T-helper 22 cell (primary cell): Measurements from ENCODE around the gene PLSCR2.
A peak's percentile ranks its signal among the peaks of the same experiment; 100 is the strongest.
"Not testable (repeated sequence)": the region's sequence is repeated elsewhere in the genome, so short reads cannot be mapped to it uniquely, and the experiment has no call there.

Experiments
- DNase-seq: peaks from one replicate; pipeline ENCODE4 v3.0.0-alpha.2; 2020; ENCODE audit warnings: low read depth

PLSCR2 gene

GRCh38 chr3:146469150-146470017, at the start of gene PLSCR2:
Gene PLSCR2, minus strand, starts transcription at chr3:146469561. Its CDS starts 9,657 bp downstream, at chr3:146459904.
- DNase-seq = peak; percentile 45

DNA sequence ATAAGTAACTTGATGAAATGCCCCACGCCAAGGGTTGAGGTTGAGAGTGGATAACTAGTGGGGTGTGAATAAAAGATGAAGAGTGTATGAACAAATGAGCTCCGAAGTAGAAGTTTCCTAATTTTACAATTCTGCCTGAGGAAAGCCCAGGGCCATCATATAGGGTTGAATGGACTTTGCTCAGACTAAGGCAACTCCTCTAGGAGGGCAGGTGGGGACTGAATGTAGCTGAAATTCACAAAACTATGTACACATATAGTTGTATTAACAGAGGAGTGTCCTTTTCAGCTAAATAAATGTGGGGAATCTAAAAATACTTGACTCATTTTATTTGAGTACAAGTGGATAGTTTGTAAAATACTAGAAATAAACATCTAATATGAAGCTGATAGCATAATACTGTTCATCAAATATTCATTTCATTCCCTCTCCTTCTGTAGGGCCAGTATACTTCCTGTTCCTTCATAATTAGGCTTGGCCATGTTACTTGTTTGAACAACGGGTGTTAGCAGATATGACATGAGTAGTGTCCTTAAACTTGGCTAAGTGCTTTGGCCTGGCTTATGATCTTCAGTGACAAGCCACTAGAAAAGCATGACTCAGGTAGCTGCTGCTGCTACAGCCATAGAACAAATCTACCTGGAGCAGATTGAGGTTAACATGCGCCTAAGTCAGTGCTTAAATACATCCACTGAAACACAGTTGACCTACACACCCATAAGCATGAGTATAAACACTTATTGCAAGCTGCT, 48.5 kb upstream of the PLSCR2 start:
- no peak for DNase-seq

DNA sequence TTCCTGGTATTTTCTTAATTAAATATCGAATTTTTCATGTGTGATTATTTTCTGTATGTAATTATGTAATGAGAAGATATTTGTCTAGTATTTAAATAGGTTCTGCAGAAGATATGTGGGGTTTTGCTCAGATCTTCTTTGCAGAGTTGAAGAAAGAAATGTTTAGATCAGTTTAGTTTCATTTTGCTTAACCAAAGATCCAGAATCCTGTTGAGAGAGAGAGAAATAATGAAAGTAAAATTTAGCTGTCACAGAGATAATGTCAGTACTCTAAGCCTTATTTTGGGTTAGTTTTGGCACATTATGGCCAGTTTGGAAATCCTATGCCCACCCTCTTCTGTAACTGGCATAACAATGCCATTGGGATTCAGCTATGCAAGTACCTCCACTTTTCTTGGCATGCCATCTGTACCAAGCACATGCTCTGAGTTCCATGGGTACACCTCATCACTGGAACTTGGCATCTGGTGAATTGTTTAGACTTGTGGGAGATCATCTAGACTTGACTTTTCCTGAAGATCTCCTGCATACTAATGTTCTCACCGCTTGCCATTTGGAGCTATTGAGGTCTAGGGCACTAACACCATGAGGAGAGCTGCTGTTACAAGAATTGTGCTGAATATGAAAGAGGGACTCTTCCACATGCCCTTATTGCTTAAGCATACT, 44.2 kb upstream of the PLSCR2 start:
- DNase-seq = no peak

DNA sequence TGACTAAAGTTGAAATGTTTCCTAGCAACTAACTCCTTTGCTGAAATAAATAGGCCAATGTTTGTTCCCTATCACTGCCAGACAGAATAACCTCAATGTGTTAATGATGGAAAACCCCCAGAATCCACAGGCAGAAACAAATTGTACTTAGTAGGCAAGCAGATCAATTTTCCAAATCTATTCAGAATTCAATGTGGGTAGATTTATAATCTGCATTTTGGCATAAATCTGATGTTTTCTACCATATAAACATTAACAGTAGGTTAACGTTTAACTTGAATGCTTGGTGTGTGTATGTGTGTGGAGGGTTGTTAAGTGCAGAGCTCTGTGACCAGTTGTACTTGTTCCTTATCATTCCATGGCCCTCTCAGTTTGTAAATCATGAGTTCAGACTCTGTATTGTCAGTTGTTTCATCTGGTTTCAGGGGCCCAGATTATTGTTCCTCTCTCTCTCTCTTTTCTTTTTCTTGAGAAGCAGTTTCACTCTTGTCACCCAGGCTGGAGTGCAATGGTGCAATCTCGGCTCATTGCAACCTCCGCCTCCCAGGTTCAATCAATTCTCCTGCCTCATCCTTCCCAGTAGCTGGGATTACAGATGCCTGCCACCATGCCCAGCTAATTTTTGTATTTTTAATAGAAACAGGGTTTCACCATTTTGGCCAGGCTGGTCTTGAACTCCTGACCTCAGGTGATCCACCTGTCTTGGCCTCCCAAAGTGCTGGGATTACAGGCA, 42.2 kb upstream of the PLSCR2 start:
- no peak for DNase-seq

DNA sequence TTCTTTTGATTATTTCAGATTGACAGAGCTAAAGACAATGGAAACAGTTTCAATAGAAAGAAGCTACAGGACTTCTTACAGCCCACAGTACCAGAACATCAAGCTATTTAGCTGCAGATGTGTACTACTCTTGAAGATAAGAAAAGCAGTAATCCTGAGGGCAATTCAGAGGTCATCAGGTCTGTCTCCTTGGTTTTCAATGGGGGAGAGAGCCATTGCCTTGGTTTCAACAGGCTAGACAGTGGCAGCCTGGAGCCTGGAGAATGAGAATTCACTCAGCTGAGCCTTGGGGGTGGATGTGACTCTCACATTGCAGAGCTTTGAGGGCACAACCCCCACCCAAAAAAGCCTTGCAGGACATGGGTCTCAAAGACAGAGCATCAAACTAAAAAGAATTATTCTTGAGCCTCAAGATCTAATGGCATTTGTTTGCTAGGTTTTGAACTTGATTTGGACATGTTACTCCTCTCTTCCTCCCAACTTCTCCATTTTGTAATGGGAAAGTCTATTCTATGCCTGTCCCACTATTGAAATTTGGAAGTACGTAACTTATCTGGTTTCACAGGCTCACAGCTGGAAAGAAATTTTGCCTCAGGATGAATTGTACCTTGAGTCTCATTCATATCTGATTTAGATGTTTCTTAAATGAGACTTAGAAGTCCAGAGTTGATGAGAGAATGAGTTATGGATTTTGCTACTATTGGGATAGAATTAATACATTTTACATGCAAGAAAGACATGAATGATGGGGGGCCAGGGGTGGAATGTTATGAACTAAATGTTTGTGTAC, 38.2 kb upstream of the PLSCR2 start:
- DNase-seq = no peak

DNA sequence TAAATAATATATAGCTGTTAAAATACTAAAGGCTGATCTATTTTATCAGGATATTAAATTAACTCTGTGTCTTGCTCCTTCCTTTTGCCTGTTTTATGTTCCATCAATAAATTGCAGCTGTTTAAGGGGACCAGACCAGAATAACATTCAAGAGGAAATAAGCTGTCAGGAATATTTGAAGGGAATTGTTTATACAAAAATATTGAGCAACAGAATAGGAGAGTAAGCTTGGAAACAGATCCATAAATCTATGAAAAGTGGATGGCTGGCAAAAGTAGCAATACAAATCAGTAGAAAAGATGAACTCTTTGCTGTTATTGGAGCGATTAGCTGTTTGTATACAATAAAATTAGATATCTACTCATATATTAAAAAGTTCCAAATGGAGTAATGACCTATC, 36.2 kb upstream of the PLSCR2 start:
- DNase-seq = no peak

DNA sequence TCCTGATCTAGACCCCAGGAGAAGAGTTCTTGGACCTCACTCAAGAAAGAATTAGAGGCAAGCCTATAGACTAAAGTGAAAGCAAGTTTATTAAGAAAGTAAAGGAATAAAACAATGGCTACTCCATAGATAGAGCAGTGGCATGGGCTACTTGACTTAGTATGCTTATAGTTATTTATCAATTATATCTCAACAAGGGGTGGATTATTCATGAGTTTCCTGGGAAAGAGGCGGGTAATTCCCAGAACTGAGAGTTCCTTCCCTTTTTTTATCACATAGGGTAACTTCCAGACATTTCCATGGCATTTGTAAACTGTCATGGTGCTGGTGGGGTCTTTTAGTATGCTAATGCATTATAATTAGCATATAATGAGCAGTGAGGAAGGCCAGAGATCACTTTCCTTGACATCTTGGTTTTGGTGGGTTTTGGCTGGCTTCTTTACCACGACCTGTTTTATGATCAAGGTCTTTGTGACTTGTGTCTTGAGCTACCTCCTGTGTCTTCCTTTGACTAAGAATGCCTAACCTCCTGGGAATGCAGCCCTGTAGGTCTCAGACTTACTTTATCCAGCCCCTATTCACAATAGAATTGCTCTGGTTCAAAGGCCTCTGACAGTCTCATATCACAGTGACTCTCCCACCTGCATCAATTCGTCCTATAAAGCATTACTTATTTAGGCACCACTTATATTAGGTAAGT, 35.3 kb upstream of the PLSCR2 start:
- no peak for DNase-seq

DNA sequence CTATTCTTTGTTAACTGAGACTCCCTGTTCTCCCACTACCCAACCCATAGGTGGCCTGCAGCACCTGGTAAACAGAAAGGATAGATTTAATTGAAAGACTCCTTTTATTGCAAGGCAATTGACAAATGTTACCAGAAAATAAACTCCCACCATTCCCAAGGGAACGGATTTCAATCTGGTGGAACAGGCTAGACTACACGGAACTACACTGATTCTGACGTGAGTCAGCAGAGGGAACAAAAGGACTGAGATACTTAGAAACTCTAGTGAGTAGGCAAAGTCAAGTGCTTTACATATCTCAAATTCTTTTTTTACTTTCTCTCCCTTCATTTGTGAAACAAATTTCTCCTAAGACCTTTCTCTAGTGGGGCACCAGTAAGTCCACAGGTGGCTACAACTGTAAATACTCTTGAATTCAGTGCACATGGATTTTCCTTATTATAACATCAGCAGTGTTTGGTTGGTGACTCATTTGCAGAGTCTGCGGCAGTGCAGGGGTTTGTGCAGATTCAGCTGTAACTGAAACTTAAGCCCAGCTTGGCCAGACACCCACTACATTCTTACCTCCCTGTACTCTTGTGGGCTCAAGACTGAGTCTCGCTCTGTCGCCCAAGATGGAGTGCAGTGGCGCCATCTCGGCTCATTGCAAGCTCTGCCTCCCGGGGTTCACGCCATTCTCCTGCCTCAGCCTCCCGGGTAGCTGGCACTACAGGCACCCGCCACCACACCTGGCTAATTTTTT, 34.3 kb upstream of the PLSCR2 start:
- DNase-seq = no peak

DNA sequence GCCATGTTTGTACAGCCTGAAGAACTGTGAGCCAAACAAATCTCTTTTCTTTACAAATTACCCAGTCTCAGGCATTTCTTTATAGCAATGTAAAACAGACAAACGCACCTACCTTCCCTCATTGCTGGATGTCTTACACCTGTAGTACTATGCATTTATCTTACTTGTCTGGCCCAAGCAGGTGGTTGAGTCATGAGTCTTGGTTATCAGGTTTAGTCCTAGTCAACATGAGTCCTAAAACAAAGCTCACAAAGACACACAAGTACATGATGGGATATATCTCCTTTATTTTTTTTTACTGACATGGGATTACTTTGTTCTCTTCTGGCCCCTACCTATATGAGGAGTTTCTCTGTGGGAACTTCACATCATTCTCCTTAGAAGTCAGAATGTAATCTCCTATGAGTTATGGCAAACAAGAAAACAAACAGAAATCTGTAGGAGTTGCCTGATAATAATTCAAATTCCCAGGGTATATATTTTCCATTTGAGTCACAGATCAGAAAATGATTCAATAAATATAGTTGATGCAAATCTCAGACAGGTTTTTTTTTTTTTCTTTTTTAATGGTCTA, 33.6 kb upstream of the PLSCR2 start:
- DNase-seq = no peak

DNA sequence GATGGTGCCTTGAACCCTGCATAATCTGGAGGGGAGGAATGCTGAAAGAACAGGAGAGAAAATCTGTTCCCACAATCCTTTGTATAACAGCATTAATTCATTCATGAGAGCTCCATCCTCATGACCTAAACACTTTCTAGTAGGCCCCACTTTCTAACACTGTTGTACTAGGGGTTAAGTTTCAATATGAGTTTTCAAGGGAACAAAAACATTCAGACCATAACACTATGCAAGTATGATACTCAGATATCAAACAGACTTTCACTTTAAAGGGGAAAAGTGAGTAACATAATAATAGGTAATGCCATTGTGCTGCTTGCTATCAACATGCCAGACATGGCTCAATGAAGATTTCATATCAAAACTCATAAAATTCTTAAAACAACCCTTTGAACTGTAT, 32.4 kb upstream of the PLSCR2 start:
- no peak for DNase-seq

- DNase-seq = no peak
Observed at GRCh38 chr3:146499701-146500100, 30.3 kb upstream of the PLSCR2 start.

- DNase-seq = no peak
Observed at GRCh38 chr3:146498002-146498736, 28.8 kb upstream of the PLSCR2 start.

- DNase-seq = not testable (repeated sequence)
Observed at GRCh38 chr3:146497145-146497843, 27.9 kb upstream of the PLSCR2 start.

- DNase-seq = no peak
Observed at GRCh38 chr3:146496726-146497125, 27.4 kb upstream of the PLSCR2 start.

GRCh38 chr3:146496251-146496650, 26.9 kb upstream of the PLSCR2 start:
- no peak for DNase-seq

DNA sequence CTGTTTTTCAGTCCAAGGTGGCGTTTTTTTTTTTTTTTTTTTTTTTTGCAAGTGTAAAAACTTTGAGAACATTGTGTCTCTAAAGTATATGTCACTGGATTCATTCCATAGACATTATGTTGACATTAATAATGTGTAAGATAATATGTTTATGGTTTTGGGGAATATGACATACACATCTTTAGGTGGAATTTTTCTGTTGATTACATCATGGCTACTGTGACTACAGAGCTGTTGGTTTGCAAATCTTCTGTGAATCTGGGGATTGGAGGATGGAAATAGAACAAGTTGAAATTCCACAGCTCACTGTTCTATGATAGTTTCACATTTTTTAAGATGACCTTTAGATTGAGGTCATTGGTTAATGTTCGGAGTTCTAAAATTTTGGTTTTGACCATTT, 24.4 kb upstream of the PLSCR2 start:
- no peak for DNase-seq

DNA sequence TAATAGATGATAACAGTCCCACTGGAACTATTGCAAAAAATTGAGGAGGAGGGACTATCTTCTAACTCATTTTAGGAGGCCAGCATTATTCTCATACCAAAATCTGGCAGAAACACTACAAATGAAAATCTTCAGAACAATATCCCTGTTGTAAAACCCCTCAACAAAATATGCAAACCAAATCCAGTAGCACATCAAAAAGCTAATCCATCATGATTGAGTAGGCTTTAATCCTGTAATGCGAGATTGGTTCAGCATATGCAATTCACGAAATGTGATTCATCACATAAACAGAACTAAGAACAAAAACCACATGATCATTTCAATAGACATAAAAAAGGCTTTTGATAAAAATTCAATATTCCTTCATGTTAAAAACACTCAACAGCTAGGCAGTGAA, 23.9 kb upstream of the PLSCR2 start:
- DNase-seq = no peak

GRCh38 chr3:146491303-146491702, 21.9 kb upstream of the PLSCR2 start:
- no peak for DNase-seq
